Right renal cortex interstitium (tissue), 3 donors: ENCODE measurements around the gene ASCL4. TPM values are rescaled to one million over a fixed set of nuclear protein-coding genes. Genes with fewer than 3 reads are reported as not detected.

Experiments
- DNase-seq, 3 donors: peaks; one replicate each; pipeline ENCODE4 v3.0.0-alpha.2; 2013; ENCODE audit warnings: low read depth in 3 of 3, low spot score in 2 of 3
- polyA plus RNA-seq, 3 donors: library from polyadenylated mRNA; unstranded; fragments of 120-200 nt; gene quantifications; one replicate each; pipeline ENCODE4 v1.2.1, GENCODE V29; 2013; ENCODE audit not compliant: insufficient read length in 3 of 3

The ASCL4 gene
- polyA plus RNA-seq, 3 donors = 0.08 TPM; not detected in 2

GRCh38 chr12:107776171-107776570 is 1.7 kb downstream of the ASCL4 start:
- DNase-seq = no peak

- DNase-seq = no peak
Measured at GRCh38 chr12:107778383-107779025, 4.0 kb downstream of the ASCL4 start.

GRCh38 chr12:107779077-107779831 is 4.8 kb downstream of the ASCL4 start:
- DNase-seq = no peak

- DNase-seq = no peak
Measured at GRCh38 chr12:107780298-107780697, 5.8 kb downstream of the ASCL4 start.

GRCh38 chr12:107782067-107782466 is 7.6 kb downstream of the ASCL4 start:
- DNase-seq = no peak

GRCh38 chr12:107783406-107784376 is 9.2 kb downstream of the ASCL4 start:
- no peak for DNase-seq

- DNase-seq = no peak
Measured at GRCh38 chr12:107788281-107788680, 13.8 kb downstream of the ASCL4 start.

GRCh38 chr12:107788690-107789458 is 14.4 kb downstream of the ASCL4 start:
- no peak for DNase-seq

GRCh38 chr12:107791465-107792089 is 17.1 kb downstream of the ASCL4 start:
- no peak for DNase-seq

- DNase-seq = no peak
Measured at GRCh38 chr12:107794451-107794850, 19.9 kb downstream of the ASCL4 start.

GRCh38 chr12:107798580-107798979 is 24.1 kb downstream of the ASCL4 start:
- no peak for DNase-seq

- no peak for DNase-seq
Measured at GRCh38 chr12:107801150-107801549, 26.6 kb downstream of the ASCL4 start.

- no peak for DNase-seq
Measured at GRCh38 chr12:107803092-107803491, 28.6 kb downstream of the ASCL4 start.

- no peak for DNase-seq
Measured at GRCh38 chr12:107805488-107806180, 31.1 kb downstream of the ASCL4 start.

- no peak for DNase-seq
Measured at GRCh38 chr12:107807471-107808150, 33.1 kb downstream of the ASCL4 start.

GRCh38 chr12:107817250-107817649 is 42.7 kb downstream of the ASCL4 start:
- DNase-seq = no peak

GRCh38 chr12:107818984-107819383 is 44.5 kb downstream of the ASCL4 start:
- DNase-seq = no peak

- no peak for DNase-seq
Measured at GRCh38 chr12:107822356-107822755, 47.9 kb downstream of the ASCL4 start.
